OCI-LY1 (cell line): ENCODE measurements around the gene RTBDN.

Source experiments
- H2AFZ ChIP-seq: fragments of 200-600 bp; sonication (generic), shearing (Covaris generic); 2 replicates; pipeline ENCODE4 v1.6.0; 2014; ENCODE audit warnings: antibody characterized with exemption, mild to moderate bottlenecking, low read length
- H3F3A ChIP-seq: fragments of 200-600 bp; sonication (generic), shearing (Covaris generic); 2 replicates; pipeline ENCODE4 v1.6.0; 2014; ENCODE audit warnings: mild to moderate bottlenecking, antibody characterized with exemption, low read length, moderate library complexity; ENCODE audit not compliant: insufficient read depth
- H3K27ac ChIP-seq: fragments of 200-600 bp; sonication (generic); 2 replicates; pipeline ENCODE4 v1.5.1; 2014; ENCODE audit warnings: low read length, mixed run types, mild to moderate bottlenecking, low read depth; ENCODE audit not compliant: poor library complexity, severe bottlenecking
- H3K27me3 ChIP-seq: fragments of 200-600 bp; sonication (generic); 2 replicates; pipeline ENCODE4 v1.6.0; 2014; ENCODE audit warnings: antibody characterized with exemption, mild to moderate bottlenecking, low read length, moderate library complexity; ENCODE audit not compliant: insufficient read depth
- H3K36me3 ChIP-seq: fragments of 200-600 bp; sonication (generic); 2 replicates; pipeline ENCODE4 v1.6.1; 2014; ENCODE audit warnings: mild to moderate bottlenecking, antibody characterized with exemption, low read length, moderate library complexity, mixed read lengths; ENCODE audit not compliant: insufficient read depth
- H3K4me1 ChIP-seq: fragments of 200-600 bp; sonication (generic); 2 replicates; pipeline ENCODE4 v1.5.1; 2014; ENCODE audit warnings: mild to moderate bottlenecking, low read length, moderate library complexity; ENCODE audit not compliant: insufficient read depth, severe bottlenecking
- H3K4me2 ChIP-seq: fragments of 200-600 bp; sonication (generic), shearing (Covaris generic); 2 replicates; pipeline ENCODE4 v1.6.1; 2014; ENCODE audit warnings: low read length
- H3K4me3 ChIP-seq: fragments of 200-600 bp; sonication (generic); 2 replicates; pipeline ENCODE4 v1.5.1; 2014; ENCODE audit warnings: low read length, low read depth, mild to moderate bottlenecking, mixed read lengths; ENCODE audit not compliant: poor library complexity, severe bottlenecking
- H3K79me2 ChIP-seq: fragments of 200-600 bp; shearing (Covaris generic); 2 replicates; pipeline ENCODE4 v1.6.1; 2016; ENCODE audit warnings: mixed run types, low read length, mixed read lengths; ENCODE audit not compliant: insufficient read depth
- H3K9ac ChIP-seq: fragments of 200-600 bp; sonication (generic), shearing (Covaris generic); 2 replicates; pipeline ENCODE4 v1.6.1; 2014; ENCODE audit warnings: mild to moderate bottlenecking, low read length, mixed read lengths
- H3K9me2 ChIP-seq: fragments of 200-600 bp; sonication (generic), shearing (Covaris generic); 2 replicates; pipeline ENCODE4 v1.6.1; 2014; ENCODE audit warnings: low read depth, mild to moderate bottlenecking, low read length, mixed read lengths
- H3K9me3 ChIP-seq: fragments of 200-600 bp; shearing (Covaris generic); 2 replicates; pipeline ENCODE4 v1.6.1; 2014; ENCODE audit warnings: low read length, mixed read lengths
- H4K20me1 ChIP-seq: fragments of 200-600 bp; sonication (generic), shearing (Covaris generic); 2 replicates; pipeline ENCODE4 v1.6.0; 2016; ENCODE audit warnings: mild to moderate bottlenecking, low read length; ENCODE audit not compliant: insufficient read depth
- EZH2 ChIP-seq: fragments of 200-600 bp; sonication (generic), shearing (Covaris generic); IDR thresholded peaks from 2 replicates; pipeline ENCODE4 v1.8.0; 2017; ENCODE audit warnings: borderline replicate concordance, mixed run types, mild to moderate bottlenecking, antibody characterized with exemption, low read length, moderate library complexity, mixed read lengths
- TF ChIP-seq, protein P1 (sequence below): fragments of 200-600 bp; sonication (generic), shearing (Covaris generic); IDR thresholded peaks from 2 replicates; pipeline ENCODE4 v1.5.1; 2017; ENCODE audit warnings: mild to moderate bottlenecking, antibody characterized with exemption, low read length, moderate library complexity, mixed read lengths

RTBDN gene

DNA sequence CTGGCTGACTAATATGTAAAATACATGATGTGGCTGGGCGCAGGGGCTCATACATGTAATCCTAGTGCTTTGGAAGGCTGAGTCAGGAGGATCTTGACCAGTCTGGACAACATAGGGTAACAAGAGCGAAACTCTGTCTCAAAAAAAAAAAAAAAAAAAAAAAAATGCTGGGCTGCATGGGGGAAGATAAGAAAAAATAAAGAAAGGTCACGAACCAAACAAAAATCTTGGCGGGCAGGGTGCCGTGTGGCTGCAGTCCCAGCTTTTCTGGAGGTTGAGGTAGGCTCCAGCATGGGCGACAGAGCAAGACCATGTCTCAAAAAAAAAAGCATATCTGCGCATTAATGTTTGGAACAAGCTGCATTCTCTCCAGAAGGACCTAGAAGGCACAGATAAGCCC is 19.3 kb downstream of the RTBDN start:
- H3K4me2 ChIP-seq = no peak overlapping the region
- H3F3A ChIP-seq = no peaks in the 10 kb centered on the region
- no peak overlapping the region for H2AFZ ChIP-seq
- H3K36me3 ChIP-seq = peaks cover 24% of the 10 kb centered on the region
- no peaks in the 10 kb centered on the region for H3K79me2 ChIP-seq
- no peak overlapping the region for H3K27ac ChIP-seq
- no peak overlapping the region for H3K4me3 ChIP-seq
- H3K9ac ChIP-seq = no peak overlapping the region
- H3K9me2 ChIP-seq = no peaks in the 10 kb centered on the region
- TF ChIP-seq, protein P1, sequence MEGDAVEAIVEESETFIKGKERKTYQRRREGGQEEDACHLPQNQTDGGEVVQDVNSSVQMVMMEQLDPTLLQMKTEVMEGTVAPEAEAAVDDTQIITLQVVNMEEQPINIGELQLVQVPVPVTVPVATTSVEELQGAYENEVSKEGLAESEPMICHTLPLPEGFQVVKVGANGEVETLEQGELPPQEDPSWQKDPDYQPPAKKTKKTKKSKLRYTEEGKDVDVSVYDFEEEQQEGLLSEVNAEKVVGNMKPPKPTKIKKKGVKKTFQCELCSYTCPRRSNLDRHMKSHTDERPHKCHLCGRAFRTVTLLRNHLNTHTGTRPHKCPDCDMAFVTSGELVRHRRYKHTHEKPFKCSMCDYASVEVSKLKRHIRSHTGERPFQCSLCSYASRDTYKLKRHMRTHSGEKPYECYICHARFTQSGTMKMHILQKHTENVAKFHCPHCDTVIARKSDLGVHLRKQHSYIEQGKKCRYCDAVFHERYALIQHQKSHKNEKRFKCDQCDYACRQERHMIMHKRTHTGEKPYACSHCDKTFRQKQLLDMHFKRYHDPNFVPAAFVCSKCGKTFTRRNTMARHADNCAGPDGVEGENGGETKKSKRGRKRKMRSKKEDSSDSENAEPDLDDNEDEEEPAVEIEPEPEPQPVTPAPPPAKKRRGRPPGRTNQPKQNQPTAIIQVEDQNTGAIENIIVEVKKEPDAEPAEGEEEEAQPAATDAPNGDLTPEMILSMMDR = no peak
- TF ChIP-seq EZH2 = no peak
- no peaks in the 10 kb centered on the region for H3K9me3 ChIP-seq
- no peaks in the 10 kb centered on the region for H3K27me3 ChIP-seq
- no peaks in the 10 kb centered on the region for H4K20me1 ChIP-seq
- H3K4me1 ChIP-seq = no peaks in the 10 kb centered on the region

DNA sequence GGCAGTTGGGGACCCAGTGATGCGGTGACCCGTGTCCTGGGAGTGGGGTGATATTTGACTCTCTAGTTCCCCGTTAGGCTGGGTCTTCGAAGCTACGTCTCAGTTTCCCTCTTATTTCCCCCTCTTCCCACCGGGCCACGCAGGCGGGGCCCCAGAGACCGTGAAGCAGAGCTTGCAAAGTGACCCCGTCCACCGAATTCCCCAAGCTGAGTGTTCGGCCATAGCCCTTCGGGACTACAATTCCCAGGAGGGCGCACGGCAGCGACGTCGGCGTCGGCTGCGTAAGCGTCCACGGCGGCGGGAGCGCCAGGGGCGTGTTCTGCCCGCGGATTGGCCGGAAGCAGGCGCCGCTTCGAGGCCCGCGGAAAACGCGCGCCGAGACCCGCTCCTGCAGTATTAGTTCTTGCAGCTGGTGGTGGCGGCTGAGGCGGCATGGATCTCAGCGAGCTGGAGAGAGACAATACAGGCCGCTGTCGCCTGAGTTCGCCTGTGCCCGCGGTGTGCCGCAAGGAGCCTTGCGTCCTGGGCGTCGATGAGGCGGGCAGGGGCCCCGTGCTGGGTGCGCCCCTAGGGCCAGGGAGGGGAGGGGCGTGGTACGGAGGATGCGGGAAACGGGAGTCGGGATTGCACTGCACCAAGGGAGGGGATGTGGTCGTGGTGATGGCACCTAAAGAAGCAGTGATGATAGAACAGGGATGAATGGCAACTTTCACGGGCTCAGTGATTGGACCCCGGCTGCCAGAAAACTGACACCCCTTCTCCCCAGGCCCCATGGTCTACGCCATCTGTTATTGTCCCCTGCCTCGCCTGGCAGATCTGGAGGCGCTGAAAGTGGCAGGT is 27.9 kb downstream of the RTBDN start, which contains the start of gene RNASEH2A:
TSS of gene RNASEH2A (plus strand) at position 343 of the 840 bp plus-strand sequence. CDS start at position 433, 90 bp downstream.
- peaks cover 22% of the 10 kb centered on the region for H3K36me3 ChIP-seq
- peak within 1 kb of the TSS; percentile 69 for H3K4me3 ChIP-seq
- peak within 1 kb of the TSS; percentile 79 for H3K9ac ChIP-seq
- H3K27ac ChIP-seq = peak within 1 kb of the TSS; percentile 37
- peak within 1 kb of the TSS; percentile 74 for H3K4me2 ChIP-seq
- no peaks in the 10 kb centered on the region for H3K9me2 ChIP-seq
- TF ChIP-seq, protein P1 = no peak
- no peak for TF ChIP-seq EZH2
- no peaks in the 10 kb centered on the region for H3K79me2 ChIP-seq
- peak within 1 kb of the TSS; percentile 36; the same call in 1 of the 2 replicates for H2AFZ ChIP-seq
- no peaks in the 10 kb centered on the region for H4K20me1 ChIP-seq
- no peaks in the 10 kb centered on the region for H3K9me3 ChIP-seq
- H3K4me1 ChIP-seq = peaks cover 21% of the 10 kb centered on the region
- no peaks in the 10 kb centered on the region for H3F3A ChIP-seq
- H3K27me3 ChIP-seq = no peaks in the 10 kb centered on the region

DNA sequence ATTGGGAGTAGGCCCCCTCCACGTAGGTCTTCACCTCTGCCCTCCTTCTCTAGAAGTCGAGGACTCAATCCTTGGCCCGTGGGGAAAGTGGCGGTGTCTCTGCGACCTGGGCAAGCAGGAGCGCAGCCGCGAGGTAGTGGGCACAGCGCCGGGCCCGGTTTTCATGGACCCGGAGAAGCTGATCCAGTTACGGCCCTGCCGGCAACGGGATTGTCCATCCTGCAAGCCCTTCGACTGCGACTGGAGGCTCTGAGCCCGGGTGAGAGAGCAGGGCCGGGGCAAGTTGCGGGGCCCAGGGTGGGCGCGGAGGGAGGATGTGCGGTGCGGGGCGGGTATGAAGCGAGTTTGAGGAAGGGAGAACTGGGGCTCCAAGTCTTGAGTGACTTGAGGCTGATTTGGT is 30.3 kb downstream of the RTBDN start:
- Histone ChIP-seq H3K4me2 (no peak overlapping the region), H3K9ac (no peak overlapping the region)

More for the DNA sequence above, 30.3 kb downstream of the RTBDN start:
- TF ChIP-seq, protein P1 = no peak
- no peak for TF ChIP-seq EZH2
- Histone ChIP-seq H3K27ac (no peak overlapping the region), H3K79me2 (no peaks in the 10 kb centered on the region), H2AFZ (no peak overlapping the region), H3K36me3 (peaks cover 20% of the 10 kb centered on the region; the same call in 1 of the 2 replicates), H4K20me1 (no peaks in the 10 kb centered on the region), H3F3A (no peaks in the 10 kb centered on the region), H3K4me1 (peaks cover 34% of the 10 kb centered on the region), H3K9me2 (no peaks in the 10 kb centered on the region), H3K9me3 (no peaks in the 10 kb centered on the region), H3K27me3 (no peaks in the 10 kb centered on the region), H3K4me3 (no peak overlapping the region)
